HepG2 (cell line): ENCODE results near the gene NME7. TPM values are rescaled to one million over a fixed set of nuclear protein-coding genes. Genes with fewer than 3 reads are reported as not detected.

Experiments
- CEBPG ChIP-seq: IDR thresholded peaks from 2 replicates; pipeline ENCODE4 v1.6.1; 2016
- DBP ChIP-seq: sonication (generic); formaldehyde crosslinking; IDR thresholded peaks from 2 replicates; pipeline ENCODE4 v1.4.0; 2020; ENCODE audit warnings: missing genetic modification reagents; ENCODE audit errors: not compliant biosample characterization
- DPF2 ChIP-seq: sonication (generic); formaldehyde crosslinking; IDR thresholded peaks from 2 replicates; pipeline ENCODE4 v1.4.0; 2020; ENCODE audit warnings: mild to moderate bottlenecking, low read depth, missing genetic modification reagents, borderline replicate concordance
- GTF2F1 ChIP-seq: fragments of 150-350 bp; IDR thresholded peaks from 2 replicates; pipeline ENCODE4 v1.6.1; 2014; ENCODE audit warnings: low read length
- HMGXB3 ChIP-seq: sonication (generic); formaldehyde crosslinking; IDR thresholded peaks from 2 replicates; pipeline ENCODE4 v1.4.0; 2020; ENCODE audit warnings: missing genetic modification reagents, borderline replicate concordance
- ISX ChIP-seq: sonication (generic); formaldehyde crosslinking; conservative IDR thresholded peaks from 2 replicates; pipeline ENCODE4 v1.5.0; 2020; ENCODE audit warnings: missing genetic modification reagents
- JUN ChIP-seq: sonication (generic); formaldehyde crosslinking; IDR thresholded peaks from 2 replicates; pipeline ENCODE4 v1.4.0; 2020; ENCODE audit warnings: mild to moderate bottlenecking, missing genetic modification reagents
- KLF15 ChIP-seq: sonication (generic); formaldehyde crosslinking; IDR thresholded peaks from 2 replicates; pipeline ENCODE4 v1.8.1; 2023; ENCODE audit warnings: borderline replicate concordance, mild to moderate bottlenecking, inconsistent platforms, missing genetic modification reagents, mixed read lengths
- MBNL3 ChIP-seq: fragments of 250-450 bp; sonication (Bioruptor Pico); conservative IDR thresholded peaks from 2 replicates; pipeline ENCODE4 v1.8.0; 2022; ENCODE audit warnings: mild to moderate bottlenecking, inconsistent platforms
- NBN ChIP-seq: fragments of 450-650 bp; conservative IDR thresholded peaks from 2 replicates; pipeline ENCODE4 v1.6.1; 2017
- ONECUT2 ChIP-seq: sonication (generic); formaldehyde crosslinking; IDR thresholded peaks from 2 replicates; pipeline ENCODE4 v1.4.0; 2020; ENCODE audit warnings: missing genetic modification reagents
- PAF1 ChIP-seq: IDR thresholded peaks from 2 replicates; pipeline ENCODE4 v1.6.1; 2016; ENCODE audit warnings: missing genetic modification reagents, missing compliant biosample characterization
- SMYD3 ChIP-seq: sonication (generic); formaldehyde crosslinking; IDR thresholded peaks from 2 replicates; pipeline ENCODE4 v1.8.1; 2023; ENCODE audit warnings: mild to moderate bottlenecking, missing genetic modification reagents
- SNAPC2 ChIP-seq: sonication (generic); formaldehyde crosslinking; IDR thresholded peaks from 2 replicates; pipeline ENCODE4 v1.8.1; 2022; ENCODE audit warnings: mild to moderate bottlenecking, missing genetic modification reagents
- ZBTB20 ChIP-seq: sonication (generic); formaldehyde crosslinking; IDR thresholded peaks from 2 replicates; pipeline ENCODE4 v1.8.1; 2023; ENCODE audit warnings: missing genetic modification reagents, low read depth, mild to moderate bottlenecking, borderline replicate concordance
- ZBTB33 ChIP-seq: sonication (generic); formaldehyde crosslinking; IDR thresholded peaks from 2 replicates; pipeline ENCODE4 v1.4.0; 2020; ENCODE audit warnings: missing genetic modification reagents
- ZMAT5 ChIP-seq: sonication (generic); formaldehyde crosslinking; IDR thresholded peaks from 2 replicates; pipeline ENCODE4 v1.5.0; 2020; ENCODE audit warnings: mild to moderate bottlenecking, low read depth, missing genetic modification reagents, borderline replicate concordance
- ZMYM3 ChIP-seq: sonication (generic); formaldehyde crosslinking; IDR thresholded peaks from 2 replicates; pipeline ENCODE4 v1.5.1; 2020; ENCODE audit warnings: mild to moderate bottlenecking, missing genetic modification reagents
- ZNF33A ChIP-seq: sonication (generic); formaldehyde crosslinking; IDR thresholded peaks from 2 replicates; pipeline ENCODE4 v1.5.1; 2020; ENCODE audit warnings: missing genetic modification reagents, mild to moderate bottlenecking, moderate library complexity, borderline replicate concordance
- ZNF737 ChIP-seq: sonication (generic); formaldehyde crosslinking; IDR thresholded peaks from 2 replicates; pipeline ENCODE4 v1.5.0; 2020; ENCODE audit warnings: missing genetic modification reagents, mild to moderate bottlenecking, borderline replicate concordance
- ZNF749 ChIP-seq: sonication (generic); formaldehyde crosslinking; IDR thresholded peaks from 2 replicates; pipeline ENCODE4 v1.8.0; 2022; ENCODE audit warnings: mild to moderate bottlenecking, missing genetic modification reagents, moderate library complexity, borderline replicate concordance
- ZNF782 ChIP-seq: sonication (generic); formaldehyde crosslinking; IDR thresholded peaks from 2 replicates; pipeline ENCODE4 v1.4.0; 2020; ENCODE audit warnings: missing genetic modification reagents, mild to moderate bottlenecking, borderline replicate concordance
- polyA plus RNA-seq, 8 experiments: library from polyadenylated mRNA; depleted of rRNA in 3 of 8; stranded (reverse) in 7 of 8; unstranded in 1 of 8; fragments of >200 nt; fragmentation: Illumina TruSeq in 4 of 8; extraction: Trizol in 4 of 8; gene quantifications; 2 replicates each; pipeline versions ENCODE4 v1.2.1 to v1.2.3, GENCODE V29; 2011 to 2016; ENCODE audit warnings: low read depth in 4 of 8, missing spikeins in 1 of 8, mixed read lengths in 1 of 8; ENCODE audit not compliant: insufficient read depth in 1 of 8
- total RNA-seq, 5 experiments: library from RNA; depleted of rRNA; stranded (reverse); fragments of >200 nt; fragmentation: Illumina TruSeq; extraction: Trizol; gene quantifications; 2 replicates each; pipeline ENCODE4 v1.2.3, GENCODE V29; 2016; ENCODE audit warnings: low read depth in 1 of 5
- TF ChIP-seq, protein P1 (sequence below): sonication (generic); formaldehyde crosslinking; IDR thresholded peaks from 2 replicates; pipeline ENCODE4 v1.4.0; 2020; ENCODE audit warnings: mild to moderate bottlenecking, missing genetic modification reagents

The NME7 gene
- total and polyA plus RNA-seq, 2 of the 13 experiments (the other 11 are each of a cell fraction or from before 2014, with no cell fraction given): 9.4 to 22.5 TPM

- TF ChIP-seq HMGXB3 (no peak), ZNF33A (CRISPR knock-in tag) (0 out of 2 replicates have a peak, but pooled peaks have one; percentile 87), PAF1 (CRISPR knock-in tag) (no peak), SMYD3 (CRISPR knock-in tag) (no peak), SNAPC2 (CRISPR knock-in tag) (0 out of 2 replicates have a peak, but pooled peaks have one; percentile 23), NBN (no peak), DPF2 (CRISPR knock-in tag) (peak; percentile 59; the same call in 1 of the 2 replicates), ZMYM3 (peak; percentile 85), KLF15 (peak; percentile 35; the same call in 1 of the 2 replicates), GTF2F1 (no peak), ZMAT5 (CRISPR knock-in tag) (no peak), CEBPG (CRISPR knock-in tag) (peak; percentile 31), ZNF737 (CRISPR knock-in tag) (no peak), ZBTB33 (CRISPR knock-in tag) (0 out of 2 replicates have a peak, but pooled peaks have one; percentile 10), ZNF749 (no peak), MBNL3 (CRISPR knock-in tag) (no peak), ZBTB20 (CRISPR knock-in tag) (peak; percentile 60), ISX (CRISPR knock-in tag) (no peak), JUN (CRISPR knock-in tag) (no peak), DBP (CRISPR knock-in tag) (no peak), ZNF782 (CRISPR knock-in tag) (no peak), ONECUT2 (CRISPR knock-in tag) (no peak)
- TF ChIP-seq, protein P1, sequence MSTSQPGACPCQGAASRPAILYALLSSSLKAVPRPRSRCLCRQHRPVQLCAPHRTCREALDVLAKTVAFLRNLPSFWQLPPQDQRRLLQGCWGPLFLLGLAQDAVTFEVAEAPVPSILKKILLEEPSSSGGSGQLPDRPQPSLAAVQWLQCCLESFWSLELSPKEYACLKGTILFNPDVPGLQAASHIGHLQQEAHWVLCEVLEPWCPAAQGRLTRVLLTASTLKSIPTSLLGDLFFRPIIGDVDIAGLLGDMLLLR (CRISPR knock-in tag): no peak
Measured at GRCh38 chr1:169105434-169106094, 262.0 kb downstream of the NME7 start (continued).
